Astrocyte (in vitro differentiated cells and primary cell): ENCODE results near the gene IL1RAPL2. TPM values are rescaled to one million over a fixed set of nuclear protein-coding genes. Genes with fewer than 3 reads are reported as not detected.

Source experiments
- DNase-seq: peaks from one replicate; pipeline ENCODE4 v3.0.0-alpha.2; 2010; ENCODE audit warnings: low read depth
- FAIRE-seq: peaks from 2 replicates; lab custom pipeline; 2011; peaks lifted over from hg19 to GRCh38; lab: Jason Lieb, UNC
- H2AFZ ChIP-seq: 2 replicates; pipeline ENCODE4 v1.6.0; 2012; ENCODE audit warnings: low read depth, low read length, inconsistent platforms
- H3K27ac ChIP-seq: 2 replicates; pipeline ENCODE4 v1.5.1; 2011; ENCODE audit warnings: low read depth, low read length, inconsistent platforms
- H3K27me3 ChIP-seq: 2 replicates; pipeline ENCODE4 v1.6.0; 2011; ENCODE audit warnings: low read length, inconsistent platforms; ENCODE audit not compliant: insufficient read depth
- H3K36me3 ChIP-seq: 2 replicates; pipeline ENCODE4 v1.5.1; 2011; ENCODE audit warnings: low read length, inconsistent platforms; ENCODE audit not compliant: insufficient read depth
- H3K4me1 ChIP-seq: 2 replicates; pipeline ENCODE4 v1.5.1; 2011; ENCODE audit warnings: low read length, inconsistent platforms; ENCODE audit not compliant: insufficient read depth
- H3K4me2 ChIP-seq: 2 replicates; pipeline ENCODE4 v1.6.0; 2012; ENCODE audit warnings: low read length, inconsistent platforms
- H3K4me3 ChIP-seq: 2 replicates; pipeline ENCODE4 v1.5.1; 2011; ENCODE audit warnings: low read depth, mild to moderate bottlenecking, low read length, inconsistent platforms; ENCODE audit not compliant: insufficient read depth
- H3K79me2 ChIP-seq: 2 replicates; pipeline ENCODE4 v1.6.0; 2012; ENCODE audit warnings: mild to moderate bottlenecking, low read length, inconsistent platforms; ENCODE audit not compliant: insufficient read depth
- H3K9ac ChIP-seq: 2 replicates; pipeline ENCODE4 v1.6.0; 2012; ENCODE audit warnings: mild to moderate bottlenecking, low read length, inconsistent platforms
- H3K9me3 ChIP-seq: 2 replicates; pipeline ENCODE4 v1.5.1; 2012; ENCODE audit warnings: low read depth, mild to moderate bottlenecking, low read length, inconsistent platforms; ENCODE audit not compliant: insufficient read depth
- H4K20me1 ChIP-seq: 2 replicates; pipeline ENCODE4 v1.6.0; 2012; ENCODE audit warnings: low read length, inconsistent platforms; ENCODE audit not compliant: insufficient read depth
- H3K27ac Mint-ChIP-seq: one replicate; pipeline ENCODE4 v1.8.0; 2021; ENCODE audit warnings: mild to moderate bottlenecking, mixed read lengths; ENCODE audit not compliant: unreplicated experiment
- H3K27me3 Mint-ChIP-seq: one replicate; pipeline ENCODE4 v1.8.0; 2021; ENCODE audit warnings: low read depth, mixed read lengths; ENCODE audit not compliant: unreplicated experiment
- H3K36me3 Mint-ChIP-seq: one replicate; pipeline ENCODE4 v1.8.0; 2021; ENCODE audit warnings: low read depth, mixed read lengths; ENCODE audit not compliant: unreplicated experiment
- H3K4me1 Mint-ChIP-seq: one replicate; pipeline ENCODE4 v1.8.0; 2021; ENCODE audit warnings: low read depth, mixed read lengths; ENCODE audit not compliant: unreplicated experiment
- H3K4me3 Mint-ChIP-seq: one replicate; pipeline ENCODE4 v1.8.0; 2021; ENCODE audit warnings: mild to moderate bottlenecking, moderate library complexity, mixed read lengths; ENCODE audit not compliant: unreplicated experiment
- H3K9me3 Mint-ChIP-seq: one replicate; pipeline ENCODE4 v1.8.0; 2021; ENCODE audit warnings: mild to moderate bottlenecking, mixed read lengths; ENCODE audit not compliant: unreplicated experiment
- EZH2 ChIP-seq: IDR thresholded peaks from 2 replicates; pipeline ENCODE4 v1.6.1; 2012; ENCODE audit warnings: mild to moderate bottlenecking, low read length, inconsistent platforms; ENCODE audit not compliant: insufficient read depth
- total RNA-seq: library from RNA; stranded (reverse); gene quantifications from 2 replicates; pipeline ENCODE4 v1.2.1, GENCODE V29; 2021
- TF ChIP-seq, protein P1 (sequence below): IDR thresholded peaks from 2 replicates; pipeline ENCODE4 v1.5.1; 2011; ENCODE audit warnings: low read depth, mild to moderate bottlenecking, inconsistent platforms, low read length, moderate library complexity; ENCODE audit not compliant: insufficient read depth

The IL1RAPL2 gene
- total RNA-seq, 1 donor from 2014 or later = 0.16 TPM

GRCh38 chrX:104833401-104833800 lies 267.4 kb downstream of the IL1RAPL2 start:
- Mint-ChIP-seq H3K4me3 (no peak overlapping the region), H3K27ac (no peak overlapping the region), H3K36me3 (no peaks in the 10 kb centered on the region), H3K4me1 (no peaks in the 10 kb centered on the region), H3K27me3 (no peaks in the 10 kb centered on the region), H3K9me3 (peaks cover 1% of the 10 kb centered on the region)
- Histone ChIP-seq H3K9ac (no peak overlapping the region), H3K27me3 (no peaks in the 10 kb centered on the region), H3K27ac (no peak overlapping the region), H4K20me1 (no peaks in the 10 kb centered on the region), H3K4me2 (no peak overlapping the region), H3K4me1 (no peaks in the 10 kb centered on the region), H3K4me3 (no peak overlapping the region), H3K9me3 (no peaks in the 10 kb centered on the region), H3K36me3 (no peaks in the 10 kb centered on the region), H3K79me2 (no peaks in the 10 kb centered on the region), H2AFZ (no peak overlapping the region)
- FAIRE-seq = no peak
- DNase-seq = peak; percentile 65
- TF ChIP-seq, protein P1, sequence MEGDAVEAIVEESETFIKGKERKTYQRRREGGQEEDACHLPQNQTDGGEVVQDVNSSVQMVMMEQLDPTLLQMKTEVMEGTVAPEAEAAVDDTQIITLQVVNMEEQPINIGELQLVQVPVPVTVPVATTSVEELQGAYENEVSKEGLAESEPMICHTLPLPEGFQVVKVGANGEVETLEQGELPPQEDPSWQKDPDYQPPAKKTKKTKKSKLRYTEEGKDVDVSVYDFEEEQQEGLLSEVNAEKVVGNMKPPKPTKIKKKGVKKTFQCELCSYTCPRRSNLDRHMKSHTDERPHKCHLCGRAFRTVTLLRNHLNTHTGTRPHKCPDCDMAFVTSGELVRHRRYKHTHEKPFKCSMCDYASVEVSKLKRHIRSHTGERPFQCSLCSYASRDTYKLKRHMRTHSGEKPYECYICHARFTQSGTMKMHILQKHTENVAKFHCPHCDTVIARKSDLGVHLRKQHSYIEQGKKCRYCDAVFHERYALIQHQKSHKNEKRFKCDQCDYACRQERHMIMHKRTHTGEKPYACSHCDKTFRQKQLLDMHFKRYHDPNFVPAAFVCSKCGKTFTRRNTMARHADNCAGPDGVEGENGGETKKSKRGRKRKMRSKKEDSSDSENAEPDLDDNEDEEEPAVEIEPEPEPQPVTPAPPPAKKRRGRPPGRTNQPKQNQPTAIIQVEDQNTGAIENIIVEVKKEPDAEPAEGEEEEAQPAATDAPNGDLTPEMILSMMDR = no peak
- no peak for TF ChIP-seq EZH2

DNA sequence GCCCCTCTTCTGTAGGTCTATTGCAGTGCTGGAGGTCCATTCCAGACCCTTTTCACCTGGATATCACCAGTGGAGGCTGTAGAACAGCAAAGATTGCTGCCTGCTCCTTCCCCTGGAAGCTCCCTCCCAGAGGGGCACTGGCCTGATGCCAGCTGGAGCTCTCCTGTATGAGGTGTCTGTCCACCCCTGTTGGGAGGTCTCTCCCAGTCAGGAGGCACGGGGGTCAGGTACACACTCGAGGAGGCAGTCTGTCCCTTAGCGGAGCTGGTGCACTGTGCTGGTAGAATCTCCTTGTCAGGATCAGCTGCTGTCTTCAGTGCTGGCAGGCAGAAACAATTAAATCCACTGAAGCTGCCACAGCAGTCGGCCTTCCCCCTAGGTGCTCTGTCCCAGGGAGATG lies 276.6 kb downstream of the IL1RAPL2 start:
- Histone ChIP-seq H4K20me1 (no peaks in the 10 kb centered on the region), H3K79me2 (no peaks in the 10 kb centered on the region), H3K27me3 (no peaks in the 10 kb centered on the region), H2AFZ (no peak overlapping the region), H3K9ac (no peak overlapping the region), H3K4me2 (no peak overlapping the region), H3K9me3 (no peaks in the 10 kb centered on the region), H3K4me3 (no peak overlapping the region), H3K36me3 (no peaks in the 10 kb centered on the region), H3K27ac (no peak overlapping the region), H3K4me1 (no peaks in the 10 kb centered on the region)
- Mint-ChIP-seq H3K27me3 (no peaks in the 10 kb centered on the region), H3K4me3 (no peak overlapping the region), H3K36me3 (no peaks in the 10 kb centered on the region), H3K4me1 (no peaks in the 10 kb centered on the region), H3K27ac (no peak overlapping the region), H3K9me3 (peaks cover 4% of the 10 kb centered on the region)
- FAIRE-seq = no peak
- DNase-seq = no peak
- TF ChIP-seq EZH2 = no peak
- TF ChIP-seq, protein P1 = no peak

- Histone ChIP-seq H3K4me2 (no peak overlapping the region), H3K9me3 (no peaks in the 10 kb centered on the region), H3K4me1 (no peaks in the 10 kb centered on the region), H2AFZ (no peak overlapping the region), H3K79me2 (no peaks in the 10 kb centered on the region), H3K27me3 (no peaks in the 10 kb centered on the region), H4K20me1 (no peaks in the 10 kb centered on the region), H3K27ac (no peak overlapping the region), H3K4me3 (no peak overlapping the region), H3K36me3 (no peaks in the 10 kb centered on the region), H3K9ac (no peak overlapping the region)
- Mint-ChIP-seq H3K27me3 (no peaks in the 10 kb centered on the region), H3K27ac (no peak overlapping the region), H3K9me3 (no peaks in the 10 kb centered on the region), H3K4me3 (no peak overlapping the region), H3K36me3 (no peaks in the 10 kb centered on the region), H3K4me1 (peaks cover 16% of the 10 kb centered on the region)
- TF ChIP-seq EZH2 = no peak
- TF ChIP-seq, protein P1 = no peak
- peak; percentile 47 for FAIRE-seq
- DNase-seq = no peak
These were observed 286.2 kb downstream of the IL1RAPL2 start for GRCh38 chrX:104852241-104852640.
